AG10803 (cell line): ENCODE results near the gene ZRANB3.
"Not testable (repeated sequence)": the region's sequence is repeated elsewhere in the genome, so short reads cannot be mapped to it uniquely, and the experiment has no call there.

ENCODE experiments used
- DNase-seq: peaks from one replicate; pipeline ENCODE4 v3.0.0; 2010; ENCODE audit warnings: low read depth
- H3K4me3 ChIP-seq: 2 replicates; pipeline ENCODE4 v1.5.1; 2011; ENCODE audit warnings: mild to moderate bottlenecking, low read length, control low read depth
- TF ChIP-seq, protein P1 (sequence below): conservative IDR thresholded peaks from 2 replicates; pipeline ENCODE4 v1.5.1; 2011; ENCODE audit warnings: mild to moderate bottlenecking, low read length, control low read depth, inconsistent platforms

ZRANB3 gene

DNA sequence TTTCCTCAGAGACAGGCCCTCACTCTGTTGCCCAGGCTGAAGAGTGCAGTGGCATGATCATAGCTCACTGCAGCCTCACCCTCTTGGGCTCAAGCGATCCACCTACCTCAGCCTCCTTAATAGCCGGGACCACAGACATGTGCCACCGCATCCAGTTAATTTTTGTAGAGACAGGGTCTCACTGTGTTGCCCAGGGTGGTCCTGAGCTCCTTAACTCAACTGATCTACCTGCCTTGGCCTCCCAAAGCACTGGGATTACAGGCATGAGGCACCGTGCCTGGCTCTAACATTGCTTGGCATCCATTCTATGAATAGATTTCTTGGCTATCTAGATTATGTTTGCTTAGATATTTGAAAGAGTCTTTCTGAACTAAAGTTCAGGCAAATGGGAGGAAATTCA, 21.9 kb upstream of the ZRANB3 start:
- TF ChIP-seq, protein P1, sequence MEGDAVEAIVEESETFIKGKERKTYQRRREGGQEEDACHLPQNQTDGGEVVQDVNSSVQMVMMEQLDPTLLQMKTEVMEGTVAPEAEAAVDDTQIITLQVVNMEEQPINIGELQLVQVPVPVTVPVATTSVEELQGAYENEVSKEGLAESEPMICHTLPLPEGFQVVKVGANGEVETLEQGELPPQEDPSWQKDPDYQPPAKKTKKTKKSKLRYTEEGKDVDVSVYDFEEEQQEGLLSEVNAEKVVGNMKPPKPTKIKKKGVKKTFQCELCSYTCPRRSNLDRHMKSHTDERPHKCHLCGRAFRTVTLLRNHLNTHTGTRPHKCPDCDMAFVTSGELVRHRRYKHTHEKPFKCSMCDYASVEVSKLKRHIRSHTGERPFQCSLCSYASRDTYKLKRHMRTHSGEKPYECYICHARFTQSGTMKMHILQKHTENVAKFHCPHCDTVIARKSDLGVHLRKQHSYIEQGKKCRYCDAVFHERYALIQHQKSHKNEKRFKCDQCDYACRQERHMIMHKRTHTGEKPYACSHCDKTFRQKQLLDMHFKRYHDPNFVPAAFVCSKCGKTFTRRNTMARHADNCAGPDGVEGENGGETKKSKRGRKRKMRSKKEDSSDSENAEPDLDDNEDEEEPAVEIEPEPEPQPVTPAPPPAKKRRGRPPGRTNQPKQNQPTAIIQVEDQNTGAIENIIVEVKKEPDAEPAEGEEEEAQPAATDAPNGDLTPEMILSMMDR, result no peak
- no peak overlapping the region for H3K4me3 ChIP-seq
- DNase-seq, result no peak

DNA sequence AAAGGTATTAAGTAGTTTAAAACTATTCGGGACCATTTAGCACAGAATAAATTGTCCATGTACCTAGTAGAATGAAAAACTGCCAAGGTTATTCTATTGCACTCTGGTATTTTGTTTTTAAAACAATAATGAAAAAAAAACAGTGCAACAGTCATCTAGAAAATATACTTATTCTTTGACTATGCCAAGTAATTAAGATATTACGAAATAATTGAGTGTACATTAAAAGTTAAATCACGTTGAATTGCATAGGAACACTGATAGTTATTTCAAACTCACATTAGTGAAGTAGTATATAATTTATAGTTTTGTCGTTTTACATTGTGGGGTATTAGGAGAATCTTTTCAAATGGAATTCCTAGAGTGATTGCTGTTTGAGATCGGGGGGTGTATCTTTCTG, 20.3 kb upstream of the ZRANB3 start:
- DNase-seq, result no peak
- TF ChIP-seq, protein P1, result no peak
- H3K4me3 ChIP-seq, result no peak overlapping the region

DNA sequence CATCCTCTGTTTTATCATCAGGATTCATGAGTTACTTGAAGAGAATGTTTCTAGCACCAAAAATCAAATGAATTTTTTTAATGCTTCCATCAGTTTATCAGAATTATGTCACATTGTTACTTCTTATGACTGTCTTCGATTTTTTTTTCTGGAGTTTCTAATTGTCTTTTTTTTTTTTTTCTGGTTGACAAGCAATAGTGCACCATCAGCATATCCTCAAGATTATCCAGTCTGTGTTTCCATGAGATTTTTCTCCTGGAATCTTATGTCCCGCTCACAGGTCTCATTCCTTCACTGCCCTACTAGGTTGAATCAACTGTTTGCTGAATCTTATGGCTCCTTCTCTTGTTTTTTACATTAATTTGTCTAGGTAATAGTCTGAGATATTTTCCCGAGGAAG, 16.3 kb upstream of the ZRANB3 start:
- DNase-seq, result no peak
- TF ChIP-seq, protein P1, result no peak
- H3K4me3 ChIP-seq, result no peak overlapping the region

DNA sequence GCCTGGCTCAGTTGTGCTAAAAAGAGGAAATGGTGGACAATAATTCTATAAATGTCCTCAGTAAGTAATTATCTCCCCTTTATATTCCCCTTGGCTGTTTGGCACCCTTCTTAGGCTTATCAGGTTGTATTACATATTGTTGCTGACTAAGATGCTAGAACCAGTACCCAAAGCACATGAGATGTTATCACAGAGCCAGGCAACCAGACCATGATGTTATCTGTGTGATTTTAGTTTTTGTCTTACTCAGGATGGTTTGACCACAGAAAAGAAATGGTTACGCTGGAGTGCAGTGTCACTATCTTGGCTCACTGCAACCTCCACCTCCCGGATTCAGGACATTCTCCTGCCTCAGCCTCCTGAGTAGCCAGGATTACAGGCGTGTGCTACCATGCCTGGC, 15.4 kb upstream of the ZRANB3 start:
- no peak overlapping the region for H3K4me3 ChIP-seq
- TF ChIP-seq, protein P1, result no peak
- no peak for DNase-seq

DNA sequence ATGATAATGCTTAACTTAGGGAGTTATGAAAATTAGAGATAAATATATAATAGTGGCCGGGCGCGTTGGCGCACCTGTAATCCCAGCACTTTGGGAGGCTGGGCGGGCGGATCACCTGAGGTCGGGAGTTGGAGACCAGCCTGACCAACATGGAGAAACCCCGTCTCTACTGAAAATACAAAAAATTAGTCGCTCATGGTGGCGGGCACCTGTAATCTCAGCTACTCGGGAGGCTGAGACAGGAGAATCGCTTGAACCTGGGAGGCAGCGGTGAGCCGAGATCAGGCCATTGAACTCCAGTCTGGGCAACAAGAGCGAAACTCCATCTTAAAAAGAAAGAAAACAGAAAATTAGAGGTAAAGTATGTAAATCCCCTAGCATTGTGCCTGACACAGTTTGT, 2.5 kb upstream of the ZRANB3 start:
- not testable (repeated sequence) for DNase-seq, H3K4me3 ChIP-seq

DNA sequence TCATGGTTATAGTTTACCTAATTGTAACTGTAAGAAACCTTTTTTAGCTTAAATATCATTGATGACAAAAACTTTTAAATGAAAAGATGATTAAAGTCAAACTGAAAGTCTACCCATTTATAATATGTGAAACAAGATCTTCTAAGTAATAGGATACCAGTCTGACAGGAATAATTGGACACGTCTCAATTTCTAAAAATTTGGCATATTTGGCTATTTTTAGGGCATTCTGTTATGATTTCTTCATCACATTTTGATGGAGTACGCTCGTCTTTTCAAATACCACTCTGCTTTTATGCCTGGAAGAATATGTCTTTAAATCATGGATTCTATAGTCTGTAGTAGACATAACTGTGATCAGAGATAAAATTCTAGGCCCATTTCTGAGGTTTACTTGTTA, 1.6 kb upstream of the ZRANB3 start:
- TF ChIP-seq, protein P1, result no peak
- H3K4me3 ChIP-seq, result peak overlapping the region; percentile 86
- peak; percentile 5 for DNase-seq

DNA sequence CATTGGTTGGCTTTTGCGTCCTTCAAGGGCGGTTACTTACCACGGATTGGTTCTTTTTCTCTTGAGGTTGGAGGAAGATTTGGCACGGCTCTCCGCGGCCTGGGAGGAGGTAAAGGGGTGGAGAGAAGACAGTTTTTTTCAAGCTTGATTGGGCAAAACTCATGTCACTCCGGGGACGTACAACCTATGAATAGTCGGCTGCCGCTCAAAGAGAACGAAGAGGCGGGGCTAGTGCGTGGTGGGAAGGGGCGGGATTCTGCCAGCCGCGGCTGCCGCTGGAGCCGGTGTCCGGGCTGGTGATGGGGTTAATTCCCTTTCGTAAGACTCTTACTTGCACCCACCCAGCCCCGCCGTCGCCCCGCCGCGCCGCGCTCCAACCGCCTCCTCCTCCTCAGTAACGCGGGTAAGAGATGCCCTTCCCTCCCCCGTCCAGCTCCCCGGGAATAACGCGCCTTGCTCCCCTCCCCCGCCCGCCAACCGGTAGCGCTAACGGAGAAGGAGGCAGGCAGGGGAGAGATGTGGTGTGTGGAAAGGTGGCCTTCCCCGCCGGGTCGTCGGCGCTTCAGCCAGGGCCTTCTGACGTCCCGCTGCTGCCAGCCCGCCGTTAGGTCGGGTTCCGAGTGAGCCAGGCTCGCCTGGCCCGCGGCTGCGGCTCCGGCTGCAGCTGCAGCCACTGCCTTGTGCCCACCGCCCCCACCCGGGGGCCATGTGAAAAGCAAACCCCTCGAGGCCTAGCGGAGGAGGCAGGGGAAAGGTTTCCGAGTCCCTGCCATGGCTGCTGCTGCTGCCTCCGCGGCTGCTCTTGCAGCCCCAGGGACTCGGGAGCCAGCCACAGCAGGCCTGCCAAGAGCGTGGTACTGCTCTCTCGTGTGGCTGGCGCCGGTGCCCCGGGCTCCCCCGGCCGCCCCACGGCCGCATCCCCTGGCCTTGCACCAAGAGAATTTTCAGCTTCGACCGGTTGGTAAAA, 496 bp upstream of the ZRANB3 start, which contains the start of gene R3HDM1:
Gene R3HDM1, plus strand, starts transcription at position 254 of the 967 bp plus-strand sequence. CDS start 73,362 bp downstream, outside the sequence.
- H3K4me3 ChIP-seq, result peak within 1 kb of the TSS; percentile 86
- DNase-seq, result peak; percentile 100
- TF ChIP-seq, protein P1, result no peak; the same call in 1 of the 2 replicates
